Panc1 (cell line): ENCODE results near the gene PPFIA1. TPM values are rescaled to one million over a fixed set of nuclear protein-coding genes. Genes with fewer than 3 reads are reported as not detected.

Source experiments
- ATAC-seq: fragments of 200-7000 bp; cut with Tn5 transposase; 2 replicates; pipeline ENCODE4 v1.9.1; 2020; ENCODE audit warnings: mild to moderate bottlenecking, moderate library complexity
- BruUV-seq: library from RNA; stranded (reverse); fragments of 400-500 nt; replicated peaks from 2 replicates; lab custom pipeline; 2021; lab: Mats Ljungman, UMichigan
- CTCF ChIA-PET: fragments of 300-600 bp; sonication (Branson Sonifier 250); formaldehyde crosslinking; loops from one replicate; lab custom pipeline; 2022; ENCODE audit warnings: antibody characterized with exemption; lab: Charles Lee
- POLR2A ChIA-PET: fragments of 300-600 bp; sonication (Branson Sonifier 250); formaldehyde crosslinking; loops from one replicate; lab custom pipeline; 2022; ENCODE audit warnings: antibody characterized with exemption; lab: Charles Lee
- DNase-seq: peaks from one replicate; pipeline ENCODE4 v3.0.0-alpha.2; 2010; ENCODE audit warnings: low read depth, low spot score
- H3K27ac ChIP-seq: 2 replicates; pipeline ENCODE4 v1.5.1; 2011; ENCODE audit warnings: mild to moderate bottlenecking, low read length, inconsistent platforms
- H3K27me3 ChIP-seq: fragments of 200-500 bp; sonication (Bioruptor generic); 2 replicates; pipeline ENCODE4 v1.6.0; 2014; ENCODE audit warnings: low read length, inconsistent platforms; ENCODE audit not compliant: control insufficient read depth, insufficient read depth
- H3K36me3 ChIP-seq: fragments of 200-500 bp; sonication (Bioruptor generic); 2 replicates; pipeline ENCODE4 v1.5.1; 2014; ENCODE audit warnings: inconsistent platforms, mild to moderate bottlenecking, low read length, moderate library complexity; ENCODE audit not compliant: control insufficient read depth, insufficient read depth
- H3K4me1 ChIP-seq: 2 replicates; pipeline ENCODE4 v1.5.1; 2011; ENCODE audit warnings: inconsistent platforms, mild to moderate bottlenecking, low read length, moderate library complexity; ENCODE audit not compliant: control insufficient read depth, insufficient read depth
- H3K4me3 ChIP-seq, 2 experiments: 2 replicates each; pipeline ENCODE4 v1.5.1; 2011 to 2012; ENCODE audit warnings: low read depth in 2 of 2, low read length in 2 of 2, mild to moderate bottlenecking in 2 of 2, inconsistent platforms in 1 of 2, moderate library complexity in 1 of 2
- H3K9me3 ChIP-seq: fragments of 200-500 bp; sonication (Bioruptor generic); 2 replicates; pipeline ENCODE4 v1.5.1; 2014; ENCODE audit warnings: low read depth, mild to moderate bottlenecking, inconsistent platforms, low read length, moderate library complexity; ENCODE audit not compliant: control insufficient read depth, insufficient read depth
- CTCF ChIP-seq: fragments of 450-650 bp; IDR thresholded peaks from 2 replicates; pipeline ENCODE4 v1.5.1; 2017; ENCODE audit warnings: mild to moderate bottlenecking
- POLR2AphosphoS5 ChIP-seq: IDR thresholded peaks from 2 replicates; pipeline ENCODE4 v1.6.1; 2012; ENCODE audit warnings: mild to moderate bottlenecking, low read depth, low read length, moderate library complexity
- REST ChIP-seq, 2 experiments: IDR thresholded peaks; 2 replicates each; pipeline ENCODE4 v1.6.1; 2011 to 2012; ENCODE audit warnings: low read depth in 2 of 2, control low read depth in 1 of 2, low read length in 1 of 2, mild to moderate bottlenecking in 1 of 2, moderate library complexity in 1 of 2; ENCODE audit not compliant: insufficient read depth in 1 of 2
- SIN3A ChIP-seq: IDR thresholded peaks from 2 replicates; pipeline ENCODE4 v1.6.1; 2012; ENCODE audit warnings: low read depth, mild to moderate bottlenecking, low read length, moderate library complexity, borderline replicate concordance; ENCODE audit not compliant: insufficient read depth
- TCF7L2 ChIP-seq: IDR thresholded peaks from 2 replicates; pipeline ENCODE4 v1.6.1; 2011; ENCODE audit warnings: mild to moderate bottlenecking, low read depth, low read length, inconsistent platforms
- in situ Hi-C: cut with HindIII; loops from 2 replicates; pipeline ENCODE4 v1.10.0; 2016; ENCODE audit warnings: low sequenced_read_pairs, low pct_unique_long_range_greater_than_20kb
- intact Hi-C: fragments of 100-400 bp; cut with micrococcal nuclease; formaldehyde crosslinking; loops from one replicate; pipeline ENCODE4 v1.10.0; 2022; ENCODE audit not compliant: unreplicated experiment
- total RNA-seq: library from RNA; stranded (reverse); gene quantifications from one replicate; pipeline ENCODE4 v1.2.1, GENCODE V29; 2021; ENCODE audit not compliant: unreplicated experiment

The PPFIA1 gene
- total RNA-seq, 1 experiment from 2014 or later, result 101 TPM

- ChIA-PET POLR2A (no interaction called here), CTCF (no interaction called here)
- BruUV-seq, result no TSS peak
- Histone ChIP-seq H3K4me3 (no peak overlapping the region), H3K4me1 (no peaks in the 10 kb centered on the region), H3K27me3 (no peaks in the 10 kb centered on the region), H3K27ac (no peak overlapping the region), H3K36me3 (peaks cover 21% of the 10 kb centered on the region), H3K9me3 (no peaks in the 10 kb centered on the region)
- in situ Hi-C loops (no loop called here), intact Hi-C loops (no loop called here)
- no peak for DNase-seq
- no peak for TF ChIP-seq SIN3A
- TF ChIP-seq CTCF, result no peak
- TF ChIP-seq REST (IDR thresholded peaks at IDR 0.05; ENCODE audit: insufficient read depth in 1 of 2, low read depth in 2 of 2, low read length in 1 of 2), result no peak
- TF ChIP-seq POLR2AphosphoS5, result no peak
- no peak for TF ChIP-seq TCF7L2
- ATAC-seq, result no peak
Measured at GRCh38 chr11:70364745-70365543, 94.5 kb downstream of the PPFIA1 start.

GRCh38 chr11:70365544-70365927 lies 95.0 kb downstream of the PPFIA1 start:
- intact Hi-C loops, result no loop called here
- ATAC-seq (no peak), DNase-seq (no peak)
- no TSS peak for BruUV-seq
- no peaks in the 10 kb centered on the region for H3K4me1 ChIP-seq
- TF ChIP-seq CTCF, result no peak
- TF ChIP-seq REST (IDR thresholded peaks at IDR 0.05; ENCODE audit: insufficient read depth in 1 of 2, low read depth in 2 of 2, low read length in 1 of 2), result no peak
- no peak for TF ChIP-seq TCF7L2
- no peak for TF ChIP-seq POLR2AphosphoS5
- TF ChIP-seq SIN3A, result no peak
- H3K9me3 ChIP-seq, result no peaks in the 10 kb centered on the region
- no peak overlapping the region for H3K4me3 ChIP-seq
- ChIA-PET POLR2A (no interaction called here), CTCF (no interaction called here)
- H3K36me3 ChIP-seq, result peaks cover 21% of the 10 kb centered on the region
- in situ Hi-C loops, result no loop called here
- H3K27me3 ChIP-seq, result no peaks in the 10 kb centered on the region
- no peak overlapping the region for H3K27ac ChIP-seq
